GM18870 (cell line): ENCODE data around the gene MED12L.

ENCODE experiments used
- ATAC-seq: cut with Tn5 transposase; IDR thresholded peaks from one replicate; pipeline ENCODE4 v1.9.1; 2021; ENCODE audit warnings: moderate library complexity; ENCODE audit not compliant: unreplicated experiment

MED12L gene

DNA sequence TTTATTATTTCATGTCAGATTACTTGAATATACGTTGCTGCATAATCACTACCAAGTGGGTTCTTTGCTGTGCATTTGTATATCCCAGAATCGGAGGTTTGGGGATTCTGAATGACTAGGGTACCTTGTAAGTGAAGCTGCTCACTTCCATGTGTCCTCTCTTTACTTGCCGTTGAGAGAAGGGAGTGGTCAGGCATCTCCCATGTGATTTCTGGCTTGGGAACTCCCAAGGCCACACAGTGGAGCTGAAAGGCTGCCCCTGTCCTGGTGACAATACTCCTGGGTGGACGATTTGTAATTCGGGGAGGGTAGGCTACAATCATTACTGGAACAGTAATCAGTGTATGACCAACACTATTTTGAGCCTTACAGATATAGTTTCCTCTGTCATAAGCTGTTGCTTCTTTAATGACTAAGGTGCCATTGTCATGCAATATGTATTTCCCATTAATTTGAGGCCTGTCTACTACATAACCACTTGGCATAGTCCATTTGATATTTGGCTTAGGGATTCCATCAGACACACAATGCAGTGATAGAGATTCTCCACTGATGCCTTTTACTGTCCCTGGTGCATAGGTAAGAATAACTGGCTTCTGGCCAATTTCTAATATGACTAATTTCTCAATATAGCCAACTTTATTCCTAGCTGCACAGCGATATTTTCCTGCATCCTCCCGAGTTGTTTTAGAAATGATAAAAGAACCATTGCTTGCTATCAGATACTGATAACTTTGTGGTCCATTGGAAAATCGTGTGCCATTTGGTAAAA lies 351.4 kb downstream of the MED12L start:
- ATAC-seq: no peak

DNA sequence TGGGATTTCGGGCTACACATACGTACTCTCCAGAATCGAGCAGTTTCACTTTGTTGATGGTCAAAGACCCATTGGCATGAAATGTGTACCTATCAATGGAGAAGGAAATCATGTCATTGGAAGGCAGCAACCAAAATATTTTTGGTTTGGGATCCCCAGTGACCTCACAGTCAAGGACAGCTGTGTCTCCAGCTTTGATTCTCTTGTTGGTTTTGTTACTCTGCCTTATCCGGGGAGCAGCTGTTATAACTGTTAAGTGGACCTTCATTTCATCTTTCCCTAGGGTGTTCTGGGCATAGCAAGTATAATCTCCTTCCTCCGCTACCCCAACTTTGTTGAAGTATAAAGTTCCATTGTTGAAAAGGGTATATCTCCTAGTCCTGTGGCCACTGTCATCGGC lies 352.4 kb downstream of the MED12L start:
- ATAC-seq: no peak

GRCh38 chr3:151439652-151440125 lies 354.2 kb downstream of the MED12L start:
- peak; percentile 86 for ATAC-seq

GRCh38 chr3:151440940-151441339 lies 355.5 kb downstream of the MED12L start:
- ATAC-seq: no peak

DNA sequence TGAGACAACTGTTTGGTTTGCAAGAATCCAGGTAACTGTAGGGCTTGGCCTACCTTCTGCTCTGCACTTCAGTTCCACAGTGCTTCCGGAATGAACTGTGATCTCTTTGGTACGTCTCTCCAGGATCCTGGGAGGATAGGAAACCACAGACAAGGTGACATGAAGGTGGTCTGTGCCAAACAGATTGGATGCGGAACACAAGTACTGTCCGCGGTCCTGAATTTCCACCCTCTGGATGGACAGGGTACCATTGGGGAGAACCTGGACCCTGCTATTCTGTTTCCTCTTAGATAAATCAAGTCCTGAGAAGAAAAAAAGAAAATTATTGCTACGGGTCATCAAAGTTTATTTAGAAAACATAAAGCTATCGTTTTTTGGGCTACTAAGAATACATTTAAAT lies 358.1 kb downstream of the MED12L start:
- no peak for ATAC-seq

GRCh38 chr3:151445273-151446001 lies 360.0 kb downstream of the MED12L start:
- ATAC-seq: no peak

DNA sequence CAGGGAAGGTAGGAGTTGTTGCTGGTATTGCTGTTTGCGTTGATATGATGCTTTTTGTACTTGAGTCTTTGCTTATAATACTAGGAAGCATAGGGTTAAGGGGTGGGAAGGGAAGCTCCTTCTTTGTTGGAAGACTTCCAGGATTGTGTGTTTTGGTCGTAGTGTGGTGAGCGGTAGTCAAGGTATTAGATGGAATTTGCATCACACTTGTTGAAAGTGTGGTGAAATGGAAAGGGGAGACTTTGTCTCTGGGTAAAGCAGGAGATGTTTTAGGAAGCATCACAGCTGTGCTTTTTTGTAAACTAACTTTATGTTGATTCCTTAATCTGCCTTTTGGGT lies 360.5 kb downstream of the MED12L start:
- no peak for ATAC-seq

DNA sequence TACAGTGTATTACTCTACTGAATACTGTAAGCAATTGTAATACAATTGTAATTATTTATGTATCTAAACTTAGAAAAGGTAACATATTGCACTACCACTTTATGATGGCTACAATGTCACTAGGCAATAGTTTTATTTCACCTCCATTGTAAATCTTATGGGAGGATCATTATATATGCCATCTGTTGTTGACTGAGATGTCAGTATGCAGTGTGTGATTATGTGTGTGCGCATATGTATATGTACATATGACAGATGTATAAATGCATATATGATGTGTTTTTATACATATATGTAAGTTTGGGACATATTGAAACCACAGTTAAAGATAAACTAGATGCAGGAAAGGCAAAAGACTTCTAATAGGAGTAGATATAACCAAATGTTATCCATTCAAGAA lies 366.9 kb downstream of the MED12L start:
- ATAC-seq: no peak

GRCh38 chr3:151452841-151453240 lies 367.4 kb downstream of the MED12L start:
- no peak for ATAC-seq

DNA sequence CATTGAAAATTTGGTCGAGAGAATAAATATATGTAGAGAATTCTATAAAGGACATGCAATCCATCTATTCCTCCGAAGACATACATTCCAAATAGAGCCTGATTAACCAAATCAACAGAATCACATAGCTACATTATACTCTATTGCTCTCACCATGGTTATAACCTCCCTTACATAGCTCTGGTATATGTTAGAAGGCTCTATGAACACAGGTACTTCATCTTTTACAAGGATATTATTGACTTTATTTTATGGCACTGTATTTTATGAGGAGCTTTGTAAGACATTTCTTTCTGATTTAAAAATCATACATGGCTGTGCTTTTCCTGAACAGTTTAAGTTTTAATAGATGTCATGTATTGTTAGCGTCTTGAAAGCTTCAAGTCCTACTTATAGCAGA lies 370.6 kb downstream of the MED12L start:
- ATAC-seq: no peak

DNA sequence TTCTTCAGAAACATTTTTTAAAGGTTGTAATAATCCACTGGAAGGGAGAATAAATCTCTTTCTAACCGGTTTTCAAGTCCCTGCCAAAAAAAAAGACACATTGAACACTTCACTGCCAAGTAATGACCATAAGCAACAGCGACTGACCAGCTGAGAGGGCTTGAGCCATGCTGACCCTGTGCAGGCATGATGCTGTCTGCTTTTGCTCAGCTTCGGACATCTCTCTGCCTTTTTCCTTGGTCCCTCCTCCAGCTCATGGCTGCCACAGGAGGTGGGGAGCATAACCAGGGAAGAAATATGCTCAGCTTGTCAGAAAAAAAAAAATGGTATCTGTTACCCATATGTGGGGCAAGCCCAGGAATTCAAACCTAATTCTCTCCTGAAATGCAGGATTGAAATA lies 373.9 kb downstream of the MED12L start:
- ATAC-seq: no peak

GRCh38 chr3:151460228-151460627 lies 374.8 kb downstream of the MED12L start:
- no peak for ATAC-seq

DNA sequence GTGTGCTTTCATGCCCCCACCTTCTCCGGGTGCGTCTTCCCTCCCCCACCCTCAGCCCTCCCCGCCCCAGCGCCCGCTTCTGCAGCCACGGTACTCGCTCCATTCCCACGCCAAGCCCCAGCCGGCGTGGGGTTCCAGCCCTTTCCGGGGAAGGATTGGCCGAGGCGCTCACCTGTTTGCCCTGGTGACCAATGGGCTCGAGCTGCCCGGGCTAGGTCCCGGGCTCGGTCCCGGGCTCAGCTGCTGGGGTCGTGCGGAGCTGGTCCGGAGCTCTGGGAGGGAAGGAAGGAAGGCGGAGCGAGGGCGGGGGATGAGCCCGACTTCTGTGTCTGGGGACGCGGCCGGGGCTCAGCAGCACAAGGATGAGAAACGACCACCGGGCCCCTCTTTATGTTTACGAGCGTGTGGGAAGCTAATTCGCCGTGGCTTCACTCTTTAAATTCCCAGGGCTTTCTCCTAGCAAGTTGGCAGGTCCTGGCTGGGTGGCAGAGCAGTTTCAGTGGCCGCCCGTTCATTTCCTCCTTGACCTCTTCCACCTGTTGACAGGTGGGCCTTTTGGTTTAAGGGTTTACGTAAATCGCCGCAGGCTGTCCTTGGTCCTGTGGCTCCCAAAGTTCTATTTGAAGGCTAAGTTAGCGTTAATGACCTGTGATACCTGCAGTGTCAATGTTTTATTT lies 375.4 kb downstream of the MED12L start, which contains the start of gene IGSF10:
Gene IGSF10 (minus strand): TSS at position 288 of the 677 bp plus-strand sequence. CDS start 2,352 bp downstream, outside the sequence.
- no peak for ATAC-seq

DNA sequence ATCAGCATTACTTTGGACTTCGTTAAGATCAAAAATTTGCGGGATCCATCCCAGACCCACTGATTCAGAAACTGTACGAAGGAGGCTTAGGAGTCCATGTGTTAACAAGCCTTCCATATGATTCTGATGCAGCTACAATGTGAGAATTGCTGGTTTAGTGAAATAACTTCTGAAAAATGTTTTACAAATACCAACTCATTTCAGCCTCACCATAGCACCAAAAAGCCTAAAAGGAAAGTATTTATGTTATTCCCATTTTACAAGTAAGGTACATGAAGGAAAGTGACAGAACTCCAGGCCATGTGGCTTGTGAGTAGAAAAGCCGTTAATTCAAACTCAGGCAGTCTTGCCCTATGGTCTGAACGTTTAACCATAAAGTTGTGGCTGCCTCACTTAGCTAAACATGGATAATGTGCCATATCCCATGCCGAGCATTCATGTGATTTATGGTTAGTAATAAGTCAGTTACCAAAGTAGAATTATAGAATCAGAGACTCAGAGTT lies 376.9 kb downstream of the MED12L start:
- ATAC-seq: no peak

GRCh38 chr3:151462991-151463390 lies 377.5 kb downstream of the MED12L start:
- ATAC-seq: no peak

DNA sequence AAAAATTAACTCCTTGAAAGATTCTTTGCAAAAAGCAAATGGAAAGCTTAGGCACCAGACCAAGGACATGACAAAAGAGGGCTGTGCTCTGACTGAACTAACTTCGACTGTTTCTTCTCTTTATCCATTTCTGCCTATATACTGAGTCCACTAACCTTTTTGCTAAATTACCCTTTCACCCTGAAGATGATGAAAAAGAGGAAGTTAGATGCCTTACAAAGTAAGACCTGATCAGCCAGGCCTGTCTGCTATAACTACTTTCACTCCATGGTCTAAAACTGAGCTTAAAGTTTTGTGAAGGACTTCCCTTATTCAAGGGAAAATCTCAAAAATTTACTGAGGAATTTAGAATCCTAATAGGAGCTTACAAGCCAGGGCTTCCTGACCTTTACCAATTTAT lies 381.6 kb downstream of the MED12L start:
- no peak for ATAC-seq

DNA sequence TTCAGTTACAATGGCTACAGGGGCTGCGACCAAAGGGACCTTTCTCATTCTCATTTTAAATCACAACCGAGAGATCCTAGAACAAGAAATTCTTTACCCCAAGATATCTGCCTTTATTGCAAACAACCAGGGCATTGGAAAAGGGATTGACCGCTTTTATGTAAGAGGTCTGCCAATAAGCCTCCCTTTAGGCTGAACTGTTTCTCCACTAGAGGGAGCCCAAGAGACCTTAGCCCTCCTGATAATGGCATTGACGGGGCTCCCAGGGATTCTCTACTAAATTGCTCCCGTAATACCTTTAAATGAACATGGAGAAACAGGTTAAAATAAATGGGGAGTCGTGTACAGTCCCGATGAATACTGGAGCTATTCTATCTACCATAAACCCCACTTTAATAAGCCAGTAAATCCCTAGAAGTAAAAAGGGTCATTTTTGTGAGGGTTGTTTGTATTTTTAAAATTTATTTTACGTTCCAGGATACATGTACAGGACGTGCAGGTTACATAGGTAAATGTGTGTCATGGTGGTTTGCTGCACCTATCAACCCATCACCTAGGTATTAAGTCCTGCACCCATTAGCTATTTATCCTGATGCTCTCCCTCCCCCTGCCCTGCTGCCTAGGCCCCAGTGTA lies 382.9 kb downstream of the MED12L start:
- peak; percentile 67 for ATAC-seq

- no peak for ATAC-seq
These were observed 391.0 kb downstream of the MED12L start for GRCh38 chr3:151476344-151477018.

- no peak for ATAC-seq
These were observed 392.3 kb downstream of the MED12L start for GRCh38 chr3:151477591-151478334.

- no peak for ATAC-seq
These were observed 392.9 kb downstream of the MED12L start for GRCh38 chr3:151478335-151478697.
